ENCODE data around the gene TGFB1I1. TPM values are rescaled to one million over a fixed set of nuclear protein-coding genes. Genes with fewer than 3 reads are reported as not detected.
"Not testable (repeated sequence)": the region's sequence is repeated elsewhere in the genome, so short reads cannot be mapped to it uniquely, and the experiment has no call there.

TGFB1I1 gene
- total RNA-seq, 1 donor from 2014 or later, result 2.6 TPM

DNA sequence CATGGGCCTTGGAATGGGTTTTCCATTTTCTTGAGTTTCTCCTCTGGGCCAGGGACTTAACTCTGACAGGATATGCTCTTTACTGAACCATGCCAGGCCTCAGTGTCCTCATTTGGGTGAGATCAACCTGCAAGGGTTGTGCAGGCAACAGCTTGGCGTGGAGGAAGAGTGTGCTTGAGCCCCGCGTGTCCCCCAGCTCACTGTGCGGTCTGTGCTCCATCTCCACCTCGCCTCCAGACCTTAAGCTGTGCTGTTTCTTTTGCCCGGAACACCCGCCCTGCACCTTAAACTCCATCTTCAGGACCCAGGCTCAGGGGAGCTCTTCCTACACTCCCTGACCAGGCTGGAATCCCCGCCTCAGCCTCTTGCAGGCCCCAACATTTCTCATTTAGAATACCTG lies 26.5 kb downstream of the TGFB1I1 start:
- Mint-ChIP-seq H3K9me3 (no peaks in the 10 kb centered on the region), H3K27me3 (no peaks in the 10 kb centered on the region), H3K4me3 (no peak overlapping the region), H3K36me3 (ENCODE audit: low read depth) (peaks cover 62% of the 10 kb centered on the region), H3K27ac (no peak overlapping the region), H3K4me1 (no peaks in the 10 kb centered on the region)
- no peak for ATAC-seq (ENCODE audit: low read depth)
- ChIA-PET POLR2A (interaction anchor here (1.4 kb wide), 1 partner anchor 10 kb away, joined by 5 read pairs; the partner anchor contains the start of gene RUSF1), CTCF (no interaction called here)
- TF ChIP-seq, protein P1, sequence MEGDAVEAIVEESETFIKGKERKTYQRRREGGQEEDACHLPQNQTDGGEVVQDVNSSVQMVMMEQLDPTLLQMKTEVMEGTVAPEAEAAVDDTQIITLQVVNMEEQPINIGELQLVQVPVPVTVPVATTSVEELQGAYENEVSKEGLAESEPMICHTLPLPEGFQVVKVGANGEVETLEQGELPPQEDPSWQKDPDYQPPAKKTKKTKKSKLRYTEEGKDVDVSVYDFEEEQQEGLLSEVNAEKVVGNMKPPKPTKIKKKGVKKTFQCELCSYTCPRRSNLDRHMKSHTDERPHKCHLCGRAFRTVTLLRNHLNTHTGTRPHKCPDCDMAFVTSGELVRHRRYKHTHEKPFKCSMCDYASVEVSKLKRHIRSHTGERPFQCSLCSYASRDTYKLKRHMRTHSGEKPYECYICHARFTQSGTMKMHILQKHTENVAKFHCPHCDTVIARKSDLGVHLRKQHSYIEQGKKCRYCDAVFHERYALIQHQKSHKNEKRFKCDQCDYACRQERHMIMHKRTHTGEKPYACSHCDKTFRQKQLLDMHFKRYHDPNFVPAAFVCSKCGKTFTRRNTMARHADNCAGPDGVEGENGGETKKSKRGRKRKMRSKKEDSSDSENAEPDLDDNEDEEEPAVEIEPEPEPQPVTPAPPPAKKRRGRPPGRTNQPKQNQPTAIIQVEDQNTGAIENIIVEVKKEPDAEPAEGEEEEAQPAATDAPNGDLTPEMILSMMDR (IDR thresholded peaks at IDR 0.05), result no peak
- intact Hi-C loops (cut with micrococcal nuclease), result no loop called here
- DNase-seq, result no peak

DNA sequence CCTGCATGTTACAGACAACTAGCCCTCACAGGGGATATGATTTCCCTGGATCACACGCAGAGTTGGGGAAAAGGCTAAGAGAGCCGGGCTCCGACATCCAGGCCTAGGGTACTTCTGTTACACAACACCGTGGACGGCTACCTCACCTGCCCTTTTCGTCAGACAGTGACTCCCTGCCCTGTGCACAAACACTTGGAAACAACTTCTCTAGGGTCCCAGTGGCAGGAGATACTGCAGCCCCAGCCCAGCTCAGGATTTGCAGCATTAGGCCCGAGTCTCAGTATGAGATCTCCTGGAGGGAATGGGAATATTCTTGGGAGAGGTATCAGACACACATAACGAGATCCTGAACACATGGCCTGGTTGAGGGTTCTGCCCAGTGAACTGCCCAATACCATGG lies 28.0 kb downstream of the TGFB1I1 start:
- intact Hi-C loops (cut with micrococcal nuclease), result no loop called here
- TF ChIP-seq, protein P1 (IDR thresholded peaks at IDR 0.05), result no peak
- CTCF ChIA-PET, result no interaction called here
- Mint-ChIP-seq H3K27ac (no peak overlapping the region), H3K4me1 (peaks cover 6% of the 10 kb centered on the region), H3K4me3 (no peak overlapping the region), H3K36me3 (ENCODE audit: low read depth) (peaks cover 50% of the 10 kb centered on the region), H3K9me3 (no peaks in the 10 kb centered on the region), H3K27me3 (no peaks in the 10 kb centered on the region)
- ATAC-seq (ENCODE audit: low read depth) (no peak), DNase-seq (no peak)
- POLR2A ChIA-PET, result interaction anchor here (0.6 kb wide), 1 partner anchor 30 kb away, joined by 3 read pairs; no protein-coding TSS in a partner anchor

DNA sequence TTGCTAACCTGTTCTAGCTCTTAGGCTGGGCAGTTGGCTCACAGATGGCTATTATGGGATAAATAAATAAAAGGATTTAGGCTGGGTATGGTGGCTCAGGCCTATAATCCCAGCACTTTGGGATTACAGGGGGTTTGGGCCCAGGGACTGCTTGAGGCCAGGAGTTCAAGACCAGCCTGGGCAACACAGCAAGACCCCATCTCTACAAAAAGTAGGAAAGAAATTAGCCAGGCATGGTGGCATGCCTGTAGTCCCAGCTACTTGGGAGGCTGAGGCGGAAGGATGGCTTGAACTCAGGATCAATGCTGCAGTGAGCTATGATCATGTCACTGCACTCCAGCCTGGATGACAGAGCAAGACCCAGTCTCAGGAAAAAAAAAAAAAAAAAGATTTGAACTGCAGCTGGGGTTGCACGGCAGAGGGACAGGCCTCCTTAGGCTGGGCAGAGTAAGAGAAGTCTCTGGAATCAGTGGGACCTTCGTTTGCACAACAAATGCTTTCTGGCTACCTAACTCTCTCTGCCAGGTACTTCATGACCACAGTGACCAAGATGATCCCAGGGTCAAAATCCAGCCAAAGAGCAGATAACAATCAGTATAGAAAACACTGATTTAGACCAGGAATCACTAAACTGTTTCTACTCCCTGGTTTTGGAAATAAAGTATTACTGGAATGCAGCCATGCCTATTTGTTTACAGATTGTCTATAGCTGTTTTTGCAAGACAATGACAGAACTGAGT lies 29.4 kb downstream of the TGFB1I1 start:
- Mint-ChIP-seq H3K4me3 (no peak overlapping the region), H3K27ac (no peak overlapping the region), H3K4me1 (peaks cover 21% of the 10 kb centered on the region), H3K9me3 (no peaks in the 10 kb centered on the region), H3K27me3 (no peaks in the 10 kb centered on the region), H3K36me3 (ENCODE audit: low read depth) (peaks cover 45% of the 10 kb centered on the region)
- POLR2A ChIA-PET, result interaction anchor here (1.3 kb wide), 1 partner anchor 42 kb away, joined by 10 read pairs; the partner anchor contains the start of gene ARMC5
- TF ChIP-seq, protein P1 (IDR thresholded peaks at IDR 0.05), result no peak
- ATAC-seq (ENCODE audit: low read depth) (no peak), DNase-seq (no peak)
- intact Hi-C loops (cut with micrococcal nuclease), result no loop called here
- CTCF ChIA-PET, result no interaction called here

DNA sequence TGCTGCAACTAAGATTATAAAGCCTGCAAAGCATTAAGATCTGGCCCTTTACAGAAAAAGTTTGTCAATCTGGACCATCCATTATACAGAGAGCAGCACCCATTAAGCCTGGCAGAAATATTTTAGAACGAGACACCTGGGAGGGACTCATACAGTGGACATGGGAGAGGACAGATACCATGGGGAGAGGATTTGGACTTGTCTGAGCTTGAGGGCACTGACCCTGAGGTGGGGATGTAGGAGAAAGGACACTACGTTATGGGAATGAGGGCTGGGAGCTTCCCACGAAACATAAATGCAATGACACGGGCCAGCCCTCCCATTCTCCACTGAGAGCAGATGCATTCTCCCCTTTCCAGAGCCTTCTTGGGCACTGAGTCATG lies 30.0 kb downstream of the TGFB1I1 start:
- Mint-ChIP-seq H3K4me3 (no peak overlapping the region), H3K4me1 (peaks cover 26% of the 10 kb centered on the region), H3K9me3 (no peaks in the 10 kb centered on the region), H3K36me3 (ENCODE audit: low read depth) (peaks cover 44% of the 10 kb centered on the region), H3K27me3 (no peaks in the 10 kb centered on the region), H3K27ac (no peak overlapping the region)
- ATAC-seq (ENCODE audit: low read depth) (no peak), DNase-seq (no peak)
- ChIA-PET POLR2A (no interaction called here), CTCF (no interaction called here)
- intact Hi-C loops (cut with micrococcal nuclease), result no loop called here
- TF ChIP-seq, protein P1 (IDR thresholded peaks at IDR 0.05), result no peak

DNA sequence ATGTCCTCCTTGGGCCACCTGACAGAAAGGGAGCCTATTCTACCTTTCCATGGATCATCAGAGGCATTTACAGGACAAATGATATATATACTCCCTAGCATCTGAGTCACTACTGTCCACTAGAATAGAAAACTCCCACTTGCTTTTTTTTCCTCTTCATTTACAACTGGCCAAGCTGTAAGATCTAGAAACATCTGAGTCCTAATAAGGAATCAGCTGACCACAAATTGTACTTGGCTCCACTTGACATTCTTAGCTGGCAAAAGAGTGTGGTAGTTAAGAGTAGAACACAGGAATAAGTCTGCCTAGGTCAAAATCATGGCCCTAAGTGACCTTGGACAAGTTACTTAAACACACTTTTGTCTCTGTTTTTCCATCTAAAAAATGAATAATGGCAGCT lies 31.0 kb downstream of the TGFB1I1 start:
- no peak overlapping the region for H3K27ac Mint-ChIP-seq
- no peak for ATAC-seq (ENCODE audit: low read depth)
- POLR2A ChIA-PET, result interaction anchor here (0.8 kb wide), 1 partner anchor 14 kb away, joined by 5 read pairs; no protein-coding TSS in a partner anchor

DNA sequence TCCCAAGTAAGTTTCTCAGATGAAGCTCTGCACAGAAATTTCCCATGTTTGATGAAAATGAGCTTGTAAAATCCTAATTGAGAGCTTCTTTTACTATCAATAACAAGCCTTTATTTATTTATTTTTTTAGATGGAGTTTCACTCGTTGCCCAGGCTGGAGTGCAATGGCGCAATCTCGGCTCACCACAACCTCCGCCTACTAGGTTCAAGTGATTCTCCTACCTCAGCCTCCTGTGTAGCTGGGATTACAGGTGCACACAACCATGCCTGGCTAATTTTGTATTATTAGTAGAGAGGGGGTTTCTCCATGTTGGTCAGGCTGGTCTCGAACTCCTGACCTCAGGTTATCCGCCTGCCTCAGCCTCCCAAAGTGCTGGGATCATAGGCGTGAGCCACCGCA lies 31.6 kb downstream of the TGFB1I1 start:
- POLR2A ChIA-PET, result interaction anchor here (0.8 kb wide), 1 partner anchor 15 kb away, joined by 5 read pairs; no protein-coding TSS in a partner anchor
- H3K4me3 Mint-ChIP-seq; H3K27me3 Mint-ChIP-seq; intact Hi-C loops (cut with micrococcal nuclease); H3K9me3 Mint-ChIP-seq; DNase-seq; ATAC-seq (ENCODE audit: low read depth); H3K27ac Mint-ChIP-seq; CTCF ChIA-PET: not testable (repeated sequence)
- Mint-ChIP-seq H3K4me1 (peaks cover 37% of the 10 kb centered on the region), H3K36me3 (ENCODE audit: low read depth) (peaks cover 35% of the 10 kb centered on the region)

More for the DNA sequence above, 31.0 kb downstream of the TGFB1I1 start:
- no peak for DNase-seq
- TF ChIP-seq, protein P1 (IDR thresholded peaks at IDR 0.05), result no peak
- no peaks in the 10 kb centered on the region for H3K9me3 Mint-ChIP-seq
- no peaks in the 10 kb centered on the region for H3K27me3 Mint-ChIP-seq
- peaks cover 34% of the 10 kb centered on the region for H3K4me1 Mint-ChIP-seq
- no peak overlapping the region for H3K4me3 Mint-ChIP-seq
- CTCF ChIA-PET, result no interaction called here
- intact Hi-C loops (cut with micrococcal nuclease), result no loop called here
- peaks cover 36% of the 10 kb centered on the region for H3K36me3 Mint-ChIP-seq (ENCODE audit: low read depth)

All from activated B cell treated with CpG ODN at 0.5 μM for 24 hours (primary cell).